Naive B cell (primary cell): ENCODE results near the gene APC. TPM values are rescaled to one million over a fixed set of nuclear protein-coding genes. Genes with fewer than 3 reads are reported as not detected.
"Not testable (repeated sequence)": the region's sequence is repeated elsewhere in the genome, so short reads cannot be mapped to it uniquely, and the experiment has no call there.

Experiments
- ATAC-seq, 2 donors: fragments of 150-1000 bp; cut with Tn5 transposase; 2 replicates each; pipeline ENCODE4 v1.10.0; 2021; ENCODE audit warnings: low read depth in 2 of 2, mild to moderate bottlenecking in 2 of 2, moderate library complexity in 2 of 2
- DNase-seq: peaks from one replicate; pipeline ENCODE4 v3.0.0; 2022
- H3K27ac Mint-ChIP-seq, 6 donors: one replicate each; pipeline ENCODE4 v1.8.0; 2020 to 2022; ENCODE audit warnings: mild to moderate bottlenecking in 6 of 6, mixed read lengths in 6 of 6, moderate library complexity in 5 of 6, inconsistent platforms in 2 of 6
- H3K27me3 Mint-ChIP-seq, 3 donors: one replicate each; pipeline ENCODE4 v1.8.0; 2021 to 2022; ENCODE audit warnings: mixed read lengths in 3 of 3, mild to moderate bottlenecking in 1 of 3
- H3K36me3 Mint-ChIP-seq, 2 donors: one replicate each; pipeline ENCODE4 v1.8.0; 2020 to 2022; ENCODE audit warnings: mixed read lengths in 2 of 2, inconsistent platforms in 1 of 2, mild to moderate bottlenecking in 1 of 2
- H3K4me1 Mint-ChIP-seq, 3 donors: one replicate each; pipeline ENCODE4 v1.8.0; 2020 to 2022; ENCODE audit warnings: mixed read lengths in 3 of 3, inconsistent platforms in 1 of 3, mild to moderate bottlenecking in 1 of 3, moderate library complexity in 1 of 3
- H3K4me3 Mint-ChIP-seq, 8 donors: one replicate each; pipeline ENCODE4 v1.8.0; 2020 to 2022; ENCODE audit warnings: mild to moderate bottlenecking in 8 of 8, mixed read lengths in 8 of 8, moderate library complexity in 8 of 8, inconsistent platforms in 2 of 8
- H3K9me3 Mint-ChIP-seq, 7 donors: one replicate each; pipeline ENCODE4 v1.8.0; 2020 to 2022; ENCODE audit warnings: mixed read lengths in 7 of 7, mild to moderate bottlenecking in 5 of 7, inconsistent platforms in 2 of 7, moderate library complexity in 1 of 7
- polyA plus RNA-seq, 6 donors: library from polyadenylated mRNA; unstranded; fragments of 300-500 nt; fragmentation: Illumina TruSeq; gene quantifications; one replicate each; pipeline ENCODE4 v1.2.3, GENCODE V29; 2021; ENCODE audit warnings: low read depth in 6 of 6

Gene APC
- polyA plus RNA-seq, 6 donors from 2014 or later, result 18.3 to 47.4 (median 23.9) TPM

GRCh38 chr5:112880219-112880964 is 142.7 kb downstream of the APC start:
- H3K9me3 Mint-ChIP-seq, result no peaks in the 10 kb centered on the region
- H3K4me3 Mint-ChIP-seq, result no peak overlapping the region
- no peak for ATAC-seq
- DNase-seq, result no peak
- H3K36me3 Mint-ChIP-seq, result peaks cover 0 to 6% of the 10 kb centered on the region in 2 donors
- H3K27me3 Mint-ChIP-seq, result no peaks in the 10 kb centered on the region
- H3K27ac Mint-ChIP-seq, result peak overlapping the region in 4 of 6 donors; percentile 0 to 78 (median 68)
- peaks cover 0 to 4% (median 0%) of the 10 kb centered on the region in 3 donors for H3K4me1 Mint-ChIP-seq

- H3K27me3 Mint-ChIP-seq, result no peaks in the 10 kb centered on the region
- H3K9me3 Mint-ChIP-seq, result no peaks in the 10 kb centered on the region
- H3K36me3 Mint-ChIP-seq, result peaks cover 0 to 7% of the 10 kb centered on the region in 2 donors
- H3K27ac Mint-ChIP-seq, result no peak overlapping the region
- ATAC-seq (no peak), DNase-seq (no peak)
- peaks cover 0 to 5% (median 4%) of the 10 kb centered on the region in 3 donors for H3K4me1 Mint-ChIP-seq
- H3K4me3 Mint-ChIP-seq, result no peak overlapping the region
These were observed 145.5 kb downstream of the APC start for GRCh38 chr5:112883192-112883591.

- DNase-seq (no peak), ATAC-seq (no peak)
- Mint-ChIP-seq H3K9me3 (no peaks in the 10 kb centered on the region), H3K4me3 (no peak overlapping the region), H3K27me3 (no peaks in the 10 kb centered on the region), H3K36me3 (peaks cover 0 to 7% of the 10 kb centered on the region in 2 donors), H3K4me1 (peaks cover 0 to 11% (median 9%) of the 10 kb centered on the region in 3 donors), H3K27ac (peak overlapping the region in 1 of 6 donors; percentile 34)
These were observed 147.3 kb downstream of the APC start for GRCh38 chr5:112885001-112885400.

DNA sequence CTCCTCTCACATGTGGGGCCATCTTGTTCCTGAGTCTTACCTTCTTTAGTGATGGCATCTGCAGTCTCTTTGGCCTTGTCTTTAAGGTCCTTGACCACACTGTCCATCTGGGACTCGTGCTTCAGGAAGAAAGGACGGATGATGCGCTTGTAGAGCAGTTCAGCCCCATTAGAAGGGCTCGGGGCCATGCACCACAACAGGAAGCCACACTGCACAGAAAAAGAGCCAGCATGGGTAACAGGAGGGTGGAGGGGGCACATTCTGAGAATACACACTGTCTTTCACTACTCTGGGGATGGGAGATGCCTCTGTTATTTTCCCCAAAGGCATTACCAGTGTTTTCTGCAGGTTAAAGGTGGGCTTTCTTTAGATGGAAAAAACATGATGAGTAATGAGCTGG is 149.3 kb downstream of the APC start:
- DNase-seq, result no peak
- Mint-ChIP-seq H3K9me3 (no peaks in the 10 kb centered on the region), H3K27ac (peak overlapping the region in 2 of 6 donors; percentile 20 to 70), H3K4me1 (peaks cover 0 to 18% (median 10%) of the 10 kb centered on the region in 3 donors), H3K27me3 (no peaks in the 10 kb centered on the region), H3K4me3 (no peak overlapping the region), H3K36me3 (peaks cover 0 to 14% of the 10 kb centered on the region in 2 donors)
- no peak for ATAC-seq

GRCh38 chr5:112892066-112892465 is 154.4 kb downstream of the APC start:
- not testable (repeated sequence) for DNase-seq, H3K4me3 Mint-ChIP-seq, H3K27me3 Mint-ChIP-seq, H3K9me3 Mint-ChIP-seq, ATAC-seq
- H3K27ac Mint-ChIP-seq, result peak overlapping the region in 2 of 6 donors; percentile 32 to 44
- H3K36me3 Mint-ChIP-seq, result peaks cover 0 to 18% of the 10 kb centered on the region in 2 donors
- peaks cover 13 to 18% (median 15%) of the 10 kb centered on the region in 3 donors for H3K4me1 Mint-ChIP-seq

DNA sequence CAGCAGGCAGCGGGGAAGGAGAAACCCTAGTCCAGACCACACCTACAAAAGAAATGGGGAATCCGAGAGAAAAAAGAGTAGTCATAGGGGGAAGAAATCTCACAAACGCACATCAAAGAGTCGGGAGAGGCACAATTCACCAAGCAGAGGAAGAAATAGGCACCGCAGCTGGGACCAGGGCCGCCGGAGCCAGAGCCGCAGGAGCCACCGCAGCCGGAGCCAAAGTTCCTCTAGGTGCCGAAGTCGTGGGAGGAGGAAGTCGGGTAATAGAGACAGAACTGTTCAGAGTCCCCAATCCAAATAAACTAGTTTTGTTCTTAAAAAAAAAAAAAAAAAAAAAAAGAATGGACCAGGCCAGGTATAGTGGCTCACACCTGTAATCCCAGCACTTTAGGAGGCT is 155.1 kb downstream of the APC start:
- peak overlapping the region in 1 of 8 donors; percentile 17 for H3K4me3 Mint-ChIP-seq
- H3K9me3 Mint-ChIP-seq, result no peaks in the 10 kb centered on the region
- DNase-seq (no peak), ATAC-seq (no peak)
- peaks cover 0 to 18% of the 10 kb centered on the region in 2 donors for H3K36me3 Mint-ChIP-seq
- no peaks in the 10 kb centered on the region for H3K27me3 Mint-ChIP-seq
- peaks cover 15 to 24% (median 18%) of the 10 kb centered on the region in 3 donors for H3K4me1 Mint-ChIP-seq
- peak overlapping the region in 4 of 6 donors; percentile 56 to 85 (median 60) for H3K27ac Mint-ChIP-seq

GRCh38 chr5:112895682-112896081 is 158.0 kb downstream of the APC start:
- DNase-seq (no peak), ATAC-seq (no peak)
- Mint-ChIP-seq H3K27me3 (no peaks in the 10 kb centered on the region), H3K9me3 (no peaks in the 10 kb centered on the region), H3K4me1 (peaks cover 10 to 24% (median 18%) of the 10 kb centered on the region in 3 donors), H3K36me3 (peaks cover 0 to 18% of the 10 kb centered on the region in 2 donors), H3K27ac (peak overlapping the region in 2 of 6 donors; percentile 70 to 73), H3K4me3 (no peak overlapping the region)

Other genes starting within 250 kb of the APC start
- 100 to 1,000 TPM; 104 to 153 (median 121) TPM for gene SRP19, start 123.4 kb downstream of the APC start, polyA plus RNA-seq
- gene REEP5, start 184.3 kb downstream of the APC start, polyA plus RNA-seq, result 100 to 1,000 TPM in 3 of 6 donors, 10 to 100 TPM in 3; 92.3 to 138 (median 101) TPM
- gene DCP2, start 238.9 kb downstream of the APC start, polyA plus RNA-seq, result 10 to 100 TPM; 35.4 to 72.0 (median 60.3) TPM